Activated CD4-positive, alpha-beta T cell treated with anti-CD3 and anti-CD28 coated beads for 36 hours (primary cell): ENCODE measurements around the gene PEX5L. TPM values are rescaled to one million over a fixed set of nuclear protein-coding genes. Genes with fewer than 3 reads are reported as not detected.
A peak's percentile ranks its signal among the peaks of the same experiment; 100 is the strongest.

Source experiments
- ATAC-seq: fragments of 200-7000 bp; cut with Tn5 transposase; one replicate; pipeline ENCODE4 v1.10.0; 2021; ENCODE audit warnings: mild to moderate bottlenecking, moderate library complexity
- CTCF ChIA-PET: fragments of 350-600 bp; sonication (Branson Sonifier 250); formaldehyde crosslinking; loops from one replicate; lab custom pipeline; 2021; ENCODE audit warnings: antibody characterized with exemption; lab: Charles Lee
- POLR2A ChIA-PET: fragments of 350-600 bp; sonication (Branson Sonifier 250); formaldehyde crosslinking; loops from one replicate; lab custom pipeline; 2021; ENCODE audit warnings: antibody characterized with exemption, inconsistent platforms; lab: Charles Lee
- DNase-seq: peaks from one replicate; pipeline ENCODE4 v3.0.0-alpha.2; 2020
- H3K27ac Mint-ChIP-seq: one replicate; pipeline ENCODE4 v1.8.0; 2021; ENCODE audit warnings: mixed read lengths
- H3K27me3 Mint-ChIP-seq: one replicate; pipeline ENCODE4 v1.8.0; 2021; ENCODE audit warnings: mixed read lengths
- H3K36me3 Mint-ChIP-seq: one replicate; pipeline ENCODE4 v1.8.0; 2021; ENCODE audit warnings: low read depth, mixed read lengths
- H3K4me1 Mint-ChIP-seq: one replicate; pipeline ENCODE4 v1.8.0; 2021; ENCODE audit warnings: mixed read lengths
- H3K4me3 Mint-ChIP-seq: one replicate; pipeline ENCODE4 v1.8.0; 2021; ENCODE audit warnings: mild to moderate bottlenecking, moderate library complexity, mixed read lengths
- H3K9me3 Mint-ChIP-seq: one replicate; pipeline ENCODE4 v1.8.0; 2021; ENCODE audit warnings: low read depth, mixed read lengths
- intact Hi-C, 2 experiments: fragments of 100-400 bp; cut with DNase I in 1 of 2; cut with micrococcal nuclease in 1 of 2; formaldehyde crosslinking; loops; one replicate each; pipeline versions ENCODE4 v1.14.2 to v1.15.1; 2022 to 2024; cut with DNase I, micrococcal nuclease
- total RNA-seq, 2 experiments: library from RNA; stranded (reverse); gene quantifications; one replicate each; pipeline ENCODE4 v1.2.3, GENCODE V29; 2021

Gene PEX5L
- total RNA-seq, 2 experiments from 2014 or later, result 0.35 TPM; not detected in 1

GRCh38 chr3:179865861-179866505 lies 170.8 kb downstream of the PEX5L start:
- no peaks in the 10 kb centered on the region for H3K9me3 Mint-ChIP-seq
- H3K4me3 Mint-ChIP-seq, result no peak overlapping the region
- H3K4me1 Mint-ChIP-seq, result no peaks in the 10 kb centered on the region
- H3K27ac Mint-ChIP-seq, result no peak overlapping the region
- no peaks in the 10 kb centered on the region for H3K27me3 Mint-ChIP-seq
- no peak for ATAC-seq
- intact Hi-C loops, result no loop called here
- DNase-seq, result no peak
- ChIA-PET CTCF (interaction anchor here (2.0 kb wide), 1 partner anchor 14 kb away, joined by 4 read pairs; no protein-coding TSS in a partner anchor), POLR2A (no interaction called here)
- H3K36me3 Mint-ChIP-seq, result no peaks in the 10 kb centered on the region

GRCh38 chr3:179861953-179862352 lies 174.8 kb downstream of the PEX5L start:
- POLR2A ChIA-PET, result no interaction called here
- CTCF ChIA-PET, result no interaction called here
- no peak overlapping the region for H3K27ac Mint-ChIP-seq
- ATAC-seq (no peak), DNase-seq (no peak)
- no peaks in the 10 kb centered on the region for H3K27me3 Mint-ChIP-seq
- H3K36me3 Mint-ChIP-seq, result no peaks in the 10 kb centered on the region
- H3K4me1 Mint-ChIP-seq, result peaks cover 3% of the 10 kb centered on the region
- H3K4me3 Mint-ChIP-seq, result no peak overlapping the region
- intact Hi-C loops, result no loop called here
- H3K9me3 Mint-ChIP-seq, result no peaks in the 10 kb centered on the region

DNA sequence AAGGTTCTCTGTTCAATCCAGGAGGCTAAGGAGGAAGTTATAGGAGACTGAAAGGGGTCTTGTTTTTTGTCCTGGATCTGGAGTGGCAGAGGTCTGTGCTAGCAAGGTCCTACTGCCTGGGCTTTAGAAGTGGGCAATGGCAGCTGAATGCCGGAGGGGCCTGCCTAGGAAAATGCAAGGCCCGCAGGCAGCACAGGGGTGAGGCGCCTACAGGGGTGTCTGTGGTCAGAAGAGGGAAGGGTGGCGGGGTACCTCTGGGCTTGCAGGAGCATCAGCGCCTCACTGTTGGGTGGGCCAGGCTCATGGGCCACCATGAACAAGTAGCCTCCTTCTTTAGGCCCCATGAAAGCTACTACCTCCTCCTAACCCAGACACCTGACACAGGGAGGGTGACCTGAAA lies 175.4 kb downstream of the PEX5L start:
- H3K27ac Mint-ChIP-seq, result no peak overlapping the region
- no peaks in the 10 kb centered on the region for H3K9me3 Mint-ChIP-seq
- no peaks in the 10 kb centered on the region for H3K27me3 Mint-ChIP-seq
- intact Hi-C loops, result no loop called here
- CTCF ChIA-PET, result no interaction called here
- POLR2A ChIA-PET, result no interaction called here
- H3K4me3 Mint-ChIP-seq, result no peak overlapping the region
- H3K36me3 Mint-ChIP-seq, result no peaks in the 10 kb centered on the region
- H3K4me1 Mint-ChIP-seq, result peaks cover 3% of the 10 kb centered on the region
- no peak for DNase-seq
- ATAC-seq, result no peak

DNA sequence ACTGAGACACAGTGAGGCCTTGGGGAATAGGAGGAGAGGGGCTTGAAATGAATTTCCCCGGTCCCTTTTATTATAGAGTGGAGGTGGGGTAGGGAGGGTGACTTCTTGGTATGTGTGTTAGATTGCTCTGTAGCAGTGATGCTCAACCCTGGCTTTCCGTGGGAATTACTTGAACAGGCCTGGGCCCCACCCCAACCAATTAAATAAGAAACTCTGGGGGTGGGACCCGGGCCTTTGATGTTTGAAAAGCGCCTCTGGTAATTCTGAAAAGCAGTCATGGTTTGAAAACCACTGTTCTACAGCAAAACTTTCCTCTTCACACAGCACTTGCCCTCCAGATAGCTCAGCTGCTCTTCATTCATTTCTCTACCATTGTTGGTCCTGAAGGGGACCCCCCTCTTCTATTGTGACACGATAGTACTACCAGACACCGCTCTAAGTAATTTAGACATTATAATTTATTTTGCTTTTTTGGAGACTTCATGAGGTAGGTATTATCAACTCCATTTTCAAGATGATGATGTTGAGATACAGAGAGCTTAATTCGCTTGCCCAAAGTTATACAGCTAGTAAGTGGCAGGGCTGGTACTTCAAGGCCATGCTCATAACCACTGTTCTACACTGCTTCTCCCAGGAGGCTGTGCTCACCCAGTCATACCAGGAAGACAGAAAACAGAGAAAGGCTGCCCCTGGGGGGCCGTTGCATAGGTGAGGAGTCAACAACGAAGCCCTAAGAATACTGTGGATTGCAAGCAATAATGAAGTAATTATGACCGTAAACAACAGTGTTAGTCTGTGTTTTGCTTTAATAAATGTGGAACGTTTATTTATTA lies 176.2 kb downstream of the PEX5L start:
- CTCF ChIA-PET, result no interaction called here
- peak; percentile 92 for ATAC-seq

DNA sequence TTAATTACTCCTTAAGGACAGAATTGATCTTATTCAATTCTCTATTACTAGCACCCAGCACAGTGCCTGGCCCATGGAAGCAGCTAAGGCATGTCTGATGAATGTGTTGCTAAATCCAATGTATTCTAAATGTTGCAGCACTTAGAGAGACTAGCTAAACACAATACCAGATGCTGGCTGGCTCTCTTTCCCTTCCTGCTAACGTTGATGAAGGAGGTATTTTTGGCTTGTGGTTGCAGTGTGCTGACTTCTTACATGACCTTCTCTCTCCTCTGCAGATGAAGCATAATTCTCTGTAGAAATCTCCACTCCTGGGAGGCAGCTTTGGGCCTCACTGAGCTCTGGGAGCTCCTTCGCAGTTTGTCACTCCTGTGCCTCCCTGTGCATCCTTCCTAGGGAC lies 183.6 kb downstream of the PEX5L start:
- Mint-ChIP-seq H3K36me3 (no peaks in the 10 kb centered on the region), H3K9me3 (no peaks in the 10 kb centered on the region), H3K27me3 (peaks cover 2% of the 10 kb centered on the region), H3K4me3 (no peak overlapping the region), H3K4me1 (peaks cover 2% of the 10 kb centered on the region), H3K27ac (no peak overlapping the region)
- ATAC-seq, result no peak
- CTCF ChIA-PET, result interaction anchor here (0.9 to 1.1 kb wide), 2 partner anchors 33 to 217 kb away, joined by 3 read pairs; no protein-coding TSS in a partner anchor
- no peak for DNase-seq
- intact Hi-C loops, result no loop called here
- POLR2A ChIA-PET, result no interaction called here

More for the DNA sequence above, 176.2 kb downstream of the PEX5L start:
- H3K4me3 Mint-ChIP-seq, result no peak overlapping the region
- peak; percentile 50 for DNase-seq
- peaks cover 3% of the 10 kb centered on the region for H3K4me1 Mint-ChIP-seq
- no peak overlapping the region for H3K27ac Mint-ChIP-seq
- POLR2A ChIA-PET, result no interaction called here
- H3K9me3 Mint-ChIP-seq, result no peaks in the 10 kb centered on the region
- no peaks in the 10 kb centered on the region for H3K36me3 Mint-ChIP-seq
- no peaks in the 10 kb centered on the region for H3K27me3 Mint-ChIP-seq
- intact Hi-C loops, result no loop called here

DNA sequence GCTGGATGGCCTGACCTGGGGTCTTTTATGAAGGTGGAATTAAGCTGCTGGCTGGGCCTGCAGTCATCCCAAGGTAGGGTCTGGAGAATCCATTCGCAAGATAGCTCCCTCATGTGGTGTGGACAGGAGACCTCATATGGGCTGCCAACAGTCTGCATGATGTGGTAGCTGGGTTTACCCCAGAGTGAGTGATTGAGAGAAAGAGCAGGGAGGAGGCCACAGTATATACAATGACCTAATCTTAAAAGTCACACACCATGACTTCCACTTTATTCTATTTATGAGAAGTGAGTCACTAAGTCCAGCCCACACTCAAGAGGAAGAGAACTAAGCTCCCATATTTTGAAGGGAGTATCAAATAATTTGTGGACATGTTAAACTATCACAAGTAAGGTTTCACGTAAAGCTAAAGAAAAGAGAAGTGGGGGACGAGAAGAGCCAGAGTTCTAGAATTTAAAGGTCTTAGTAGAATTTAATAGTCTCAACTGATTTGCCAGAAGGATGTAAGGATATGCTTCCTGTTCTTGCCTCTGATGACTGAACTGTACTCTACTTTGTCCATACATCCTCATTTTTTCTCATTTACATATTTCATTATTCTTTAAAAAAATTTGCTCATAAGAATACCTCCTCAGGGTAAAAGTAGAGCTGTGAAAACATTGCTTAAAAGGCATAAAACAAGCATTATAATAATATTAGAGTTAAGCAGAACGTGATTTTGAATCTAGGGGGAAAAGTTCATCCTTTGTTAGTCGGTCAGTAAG lies 184.4 kb downstream of the PEX5L start:
- POLR2A ChIA-PET, result no interaction called here
- Mint-ChIP-seq H3K27me3 (peaks cover 2% of the 10 kb centered on the region), H3K4me3 (no peak overlapping the region), H3K36me3 (no peaks in the 10 kb centered on the region), H3K4me1 (peaks cover 2% of the 10 kb centered on the region), H3K27ac (no peak overlapping the region), H3K9me3 (no peaks in the 10 kb centered on the region)
- DNase-seq (no peak), ATAC-seq (peak; percentile 75)
- CTCF ChIA-PET, result interaction anchor here (0.9 to 1.1 kb wide), 2 partner anchors 34 to 216 kb away, joined by 3 read pairs; no protein-coding TSS in a partner anchor
- intact Hi-C loops, result no loop called here

- H3K36me3 Mint-ChIP-seq, result no peaks in the 10 kb centered on the region
- peaks cover 2% of the 10 kb centered on the region for H3K4me1 Mint-ChIP-seq
- intact Hi-C loops, result no loop called here
These were observed 188.0 kb downstream of the PEX5L start for GRCh38 chr3:179848711-179849110.

DNA sequence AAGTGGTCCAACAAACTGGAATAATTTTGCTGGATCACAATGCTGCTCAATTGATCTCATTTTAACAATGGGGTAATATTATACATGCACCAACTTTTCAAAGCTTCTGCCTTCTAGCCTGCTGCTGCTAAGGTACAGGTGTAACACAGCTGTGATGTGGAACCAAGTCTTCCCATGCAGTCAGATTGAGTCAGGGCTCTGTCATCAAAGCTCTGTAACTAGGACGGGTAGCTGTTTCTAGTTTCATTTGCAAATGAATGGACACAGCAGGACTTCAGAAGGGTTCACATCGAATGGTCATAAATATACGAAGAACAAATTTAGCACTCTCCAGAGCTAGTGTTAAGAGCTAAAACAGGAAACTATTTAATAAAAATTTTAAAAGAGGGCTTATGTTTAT lies 194.7 kb downstream of the PEX5L start:
- ATAC-seq, result no peak
- Mint-ChIP-seq H3K27me3 (peaks cover 5% of the 10 kb centered on the region), H3K27ac (no peak overlapping the region), H3K4me1 (no peaks in the 10 kb centered on the region), H3K9me3 (no peaks in the 10 kb centered on the region), H3K4me3 (no peak overlapping the region), H3K36me3 (no peaks in the 10 kb centered on the region)
- no peak for DNase-seq
- intact Hi-C loops, result no loop called here
- CTCF ChIA-PET, result no interaction called here
- POLR2A ChIA-PET, result no interaction called here

More at GRCh38 chr3:179848711-179849110, 188.0 kb downstream of the PEX5L start:
- Mint-ChIP-seq H3K4me3 (no peak overlapping the region), H3K27ac (no peak overlapping the region), H3K27me3 (peaks cover 2% of the 10 kb centered on the region), H3K9me3 (no peaks in the 10 kb centered on the region)
- no peak for DNase-seq
- no peak for ATAC-seq
- ChIA-PET CTCF (no interaction called here), POLR2A (no interaction called here)

DNA sequence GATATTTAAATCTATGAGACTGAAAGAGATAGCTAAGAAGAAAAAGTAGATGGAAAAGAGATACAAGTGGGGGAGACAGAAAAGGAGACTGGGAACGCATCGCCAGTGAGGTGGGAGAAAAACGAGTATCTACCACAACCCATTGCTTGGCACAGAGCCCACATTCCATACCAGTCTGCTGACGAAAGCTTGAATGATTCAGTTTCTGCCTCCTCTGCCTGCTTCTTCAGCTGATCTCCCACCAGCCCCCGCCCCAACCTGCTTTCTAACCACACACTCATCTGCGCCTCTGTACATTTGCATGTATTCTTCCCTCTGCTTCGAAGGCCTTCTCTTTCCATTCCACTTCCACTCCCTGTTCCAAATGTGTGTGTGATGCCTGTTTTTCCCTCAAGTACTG lies 195.8 kb downstream of the PEX5L start:
- POLR2A ChIA-PET, result no interaction called here
- Mint-ChIP-seq H3K4me3 (no peak overlapping the region), H3K9me3 (no peaks in the 10 kb centered on the region), H3K4me1 (no peaks in the 10 kb centered on the region), H3K27me3 (peaks cover 5% of the 10 kb centered on the region), H3K36me3 (no peaks in the 10 kb centered on the region), H3K27ac (no peak overlapping the region)
- no peak for DNase-seq
- intact Hi-C loops, result no loop called here
- CTCF ChIA-PET, result no interaction called here
- ATAC-seq, result no peak

GRCh38 chr3:179837374-179837773 lies 199.4 kb downstream of the PEX5L start:
- Mint-ChIP-seq H3K36me3 (no peaks in the 10 kb centered on the region), H3K27me3 (peaks cover 3% of the 10 kb centered on the region), H3K9me3 (no peaks in the 10 kb centered on the region), H3K27ac (no peak overlapping the region), H3K4me3 (no peak overlapping the region), H3K4me1 (no peaks in the 10 kb centered on the region)
- intact Hi-C loops, result no loop called here
- ChIA-PET POLR2A (no interaction called here), CTCF (no interaction called here)
- ATAC-seq (no peak), DNase-seq (no peak)

GRCh38 chr3:179833294-179833693 lies 203.4 kb downstream of the PEX5L start:
- H3K36me3 Mint-ChIP-seq, result no peaks in the 10 kb centered on the region
- no peak for ATAC-seq
- no peak for DNase-seq
- POLR2A ChIA-PET, result no interaction called here
- H3K27ac Mint-ChIP-seq, result no peak overlapping the region
- no peaks in the 10 kb centered on the region for H3K4me1 Mint-ChIP-seq
- CTCF ChIA-PET, result interaction anchor here (0.5 kb wide), 1 partner anchor 191 kb away, joined by 4 read pairs; no protein-coding TSS in a partner anchor
- intact Hi-C loops, result no loop called here
- H3K4me3 Mint-ChIP-seq, result no peak overlapping the region
- H3K27me3 Mint-ChIP-seq, result no peaks in the 10 kb centered on the region
- H3K9me3 Mint-ChIP-seq, result no peaks in the 10 kb centered on the region
